ENCODE measurements around the gene KLHL36. TPM values are rescaled to one million over a fixed set of nuclear protein-coding genes. Genes with fewer than 3 reads are reported as not detected.

The KLHL36 gene
- total RNA-seq, 2 donors from 2014 or later: 48.5 to 49.4 TPM

- intact Hi-C loops (cut with DNase I): loop anchor here in 1 of 2 donors (10.0 kb wide), 1 partner anchor 53 kb away; no protein-coding TSS in a partner anchor
- peak; percentile 71 for DNase-seq (ENCODE audit: low spot score)
Measured at GRCh38 chr16:84661418-84662060, 13.2 kb downstream of the KLHL36 start.

GRCh38 chr16:84662471-84662870 is 14.2 kb downstream of the KLHL36 start:
- intact Hi-C loops (cut with DNase I): loop anchor here in 1 of 2 donors (10.0 kb wide), 1 partner anchor 52 kb away; no protein-coding TSS in a partner anchor
- DNase-seq (ENCODE audit: low spot score): peak; percentile 34

- intact Hi-C loops (cut with DNase I): loop anchor here in 1 of 2 donors (10.0 kb wide), 1 partner anchor 51 kb away; no protein-coding TSS in a partner anchor
- DNase-seq (ENCODE audit: low spot score): peak; percentile 9
Measured at GRCh38 chr16:84663433-84664101, 15.3 kb downstream of the KLHL36 start.

- intact Hi-C loops (cut with DNase I): loop anchor here in 1 of 2 donors (10.0 kb wide), 1 partner anchor 49 kb away; no protein-coding TSS in a partner anchor
- DNase-seq (ENCODE audit: low spot score): no peak
Measured at GRCh38 chr16:84665359-84665758, 17.0 kb downstream of the KLHL36 start.

- peak; percentile 55 for DNase-seq (ENCODE audit: low spot score)
- intact Hi-C loops (cut with DNase I): loop anchor here in 1 of 2 donors (10.0 kb wide), 1 partner anchor 49 kb away; no protein-coding TSS in a partner anchor
Measured at GRCh38 chr16:84665843-84666242, 17.5 kb downstream of the KLHL36 start.

- DNase-seq (ENCODE audit: low spot score): peak; percentile 66
- intact Hi-C loops (cut with DNase I): loop anchor here in 1 of 2 donors (1.0 to 10.0 kb wide), 2 partner anchors 30 to 47 kb away; no protein-coding TSS in a partner anchor
Measured at GRCh38 chr16:84667600-84668309, 19.4 kb downstream of the KLHL36 start.

- DNase-seq (ENCODE audit: low spot score): peak; percentile 49
- intact Hi-C loops (cut with DNase I): loop anchor here in 1 of 2 donors (10.0 kb wide), 1 partner anchor 55 kb away; no protein-coding TSS in a partner anchor
Measured at GRCh38 chr16:84670063-84670462, 21.8 kb downstream of the KLHL36 start.

GRCh38 chr16:84672276-84673202 is 24.2 kb downstream of the KLHL36 start:
- intact Hi-C loops (cut with DNase I): loop anchor here in 1 of 2 donors (10.0 kb wide), 1 partner anchor 52 kb away; no protein-coding TSS in a partner anchor
- DNase-seq (ENCODE audit: low spot score): peak; percentile 95

GRCh38 chr16:84673203-84673535 is 24.9 kb downstream of the KLHL36 start:
- DNase-seq (ENCODE audit: low spot score): peak; percentile 50
- intact Hi-C loops (cut with DNase I): loop anchor here in 1 of 2 donors (10.0 kb wide), 1 partner anchor 52 kb away; no protein-coding TSS in a partner anchor

- DNase-seq (ENCODE audit: low spot score): peak; percentile 34
- intact Hi-C loops (cut with DNase I): loop anchor here in 1 of 2 donors (10.0 kb wide), 1 partner anchor 51 kb away; no protein-coding TSS in a partner anchor
Measured at GRCh38 chr16:84673561-84673960, 25.2 kb downstream of the KLHL36 start.

GRCh38 chr16:84675423-84675822 is 27.1 kb downstream of the KLHL36 start:
- peak; percentile 2 for DNase-seq (ENCODE audit: low spot score)
- intact Hi-C loops (cut with DNase I): loop anchor here in 1 of 2 donors (10.0 kb wide), 1 partner anchor 49 kb away; no protein-coding TSS in a partner anchor

GRCh38 chr16:84675884-84676283 is 27.6 kb downstream of the KLHL36 start:
- DNase-seq (ENCODE audit: low spot score): no peak
- intact Hi-C loops (cut with DNase I): loop anchor here in 1 of 2 donors (10.0 kb wide), 1 partner anchor 49 kb away; no protein-coding TSS in a partner anchor

- peak; percentile 40 for DNase-seq (ENCODE audit: low spot score)
- intact Hi-C loops (cut with DNase I): loop anchor here in 1 of 2 donors (10.0 kb wide), 1 partner anchor 48 kb away; no protein-coding TSS in a partner anchor
Measured at GRCh38 chr16:84677017-84677803, 28.9 kb downstream of the KLHL36 start.

- peak; percentile 20 for DNase-seq (ENCODE audit: low spot score)
- intact Hi-C loops (cut with DNase I): loop anchor here in 1 of 2 donors (10.0 kb wide), 1 partner anchor 47 kb away; no protein-coding TSS in a partner anchor
Measured at GRCh38 chr16:84677849-84678248, 29.5 kb downstream of the KLHL36 start.

- intact Hi-C loops (cut with DNase I): loop anchor here in 1 of 2 donors (10.0 kb wide), 1 partner anchor 46 kb away; no protein-coding TSS in a partner anchor
- DNase-seq (ENCODE audit: low spot score): peak; percentile 23
Measured at GRCh38 chr16:84678541-84678940, 30.2 kb downstream of the KLHL36 start.

- DNase-seq (ENCODE audit: low spot score): no peak
- intact Hi-C loops (cut with DNase I): no loop called here
Measured at GRCh38 chr16:84680165-84680842, 32.0 kb downstream of the KLHL36 start.
